NCI-H2107 treated with DMSO at 0.1 percent for 48 hours (cell line): Measurements from ENCODE around the gene C1QC.

Experiments used
- DNase-seq: peaks from one replicate; lab custom pipeline; 2025; ENCODE audit not compliant: unreplicated experiment; lab: John Stamatoyannopoulos, UW

The C1QC gene

DNA sequence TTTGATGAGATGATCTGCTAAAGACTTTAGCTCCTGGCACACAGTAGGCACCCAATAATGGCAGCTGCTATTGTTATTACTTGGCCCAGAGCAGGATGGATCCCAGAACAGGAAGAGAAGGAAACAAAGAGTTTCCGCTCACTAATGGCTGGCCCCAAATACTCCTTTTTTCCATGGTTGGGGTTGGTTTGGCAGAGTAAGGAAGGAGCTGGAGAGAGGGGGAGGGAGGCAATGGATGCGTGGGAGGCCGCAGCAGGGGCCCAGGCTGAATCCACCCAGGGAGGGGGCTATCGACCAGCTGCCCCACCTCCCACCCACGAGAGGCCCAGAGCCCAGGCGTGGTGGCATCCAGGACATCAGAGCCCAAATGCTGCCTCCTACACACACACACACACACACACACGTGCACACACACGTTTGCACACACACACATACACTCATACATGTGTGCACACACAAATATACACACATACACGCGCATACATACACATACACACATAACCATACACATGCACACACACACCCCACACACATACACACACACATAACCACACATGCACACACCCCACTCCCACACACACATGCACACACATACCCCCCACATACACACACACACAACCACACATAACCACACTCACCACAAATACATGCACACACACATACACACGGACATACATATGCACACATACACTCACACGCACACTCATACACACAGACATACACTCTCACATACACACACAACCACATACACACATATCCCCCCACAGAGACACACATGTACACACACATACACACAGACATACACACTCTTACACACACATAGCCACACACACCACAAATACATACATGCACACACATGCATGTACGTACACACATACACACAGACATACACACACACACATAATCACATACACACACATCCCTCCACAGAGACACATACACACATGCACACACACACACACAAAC lies 34.8 kb downstream of the C1QC start:
- DNase-seq, result no peak

DNA sequence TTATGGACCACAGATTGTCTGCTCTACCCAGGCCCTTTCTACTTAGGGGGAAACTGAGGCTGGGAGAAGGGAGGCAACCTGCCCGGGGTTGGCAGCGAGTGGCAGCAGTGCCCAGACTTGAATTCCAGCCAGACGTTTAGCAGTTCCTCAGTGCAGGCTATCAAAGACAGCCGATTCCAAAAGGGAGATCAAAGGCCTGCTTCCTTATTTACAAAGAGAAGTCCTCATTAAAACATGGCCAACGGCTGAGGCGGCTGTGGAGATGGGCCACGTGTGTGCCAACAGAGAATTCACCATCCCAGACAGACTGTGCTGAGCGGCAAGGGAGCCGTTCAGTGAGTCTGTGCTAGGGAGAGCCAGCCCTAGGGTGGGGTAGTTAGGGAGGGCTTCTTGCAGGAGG lies 37.3 kb downstream of the C1QC start:
- DNase-seq, result no peak

DNA sequence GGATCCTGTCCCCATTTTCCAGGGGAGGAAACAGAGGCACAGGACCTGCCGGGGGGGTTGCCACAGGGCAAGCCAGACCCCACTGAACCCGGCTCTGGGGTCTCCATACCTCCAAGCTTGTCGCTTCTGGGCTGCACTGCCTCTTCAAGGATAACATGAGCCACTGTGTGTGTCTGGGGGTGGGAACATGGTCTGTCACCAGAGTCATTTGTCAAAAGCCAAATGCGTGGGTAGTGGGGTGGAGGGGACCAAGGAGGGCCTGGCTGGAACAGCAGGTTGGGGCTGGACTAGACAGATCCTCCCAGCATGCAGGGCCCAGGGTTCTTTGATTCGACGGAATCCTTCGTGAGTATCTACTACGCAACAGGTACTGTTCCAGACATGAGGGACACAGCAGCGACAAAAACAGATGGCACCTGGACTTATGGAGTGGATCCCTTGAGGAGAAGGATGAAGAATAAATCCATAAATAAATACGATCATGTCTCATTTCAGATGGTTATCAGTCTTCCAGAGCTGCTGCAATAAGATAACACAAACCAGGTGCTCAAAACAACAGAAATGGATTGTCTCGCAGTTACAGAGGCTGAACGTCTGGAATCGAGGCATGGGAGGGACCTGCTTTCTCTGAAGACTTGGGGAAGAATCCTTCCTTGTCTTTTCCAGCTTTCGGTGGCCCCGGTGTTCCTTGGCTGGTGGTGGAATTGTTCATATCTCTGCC lies 38.3 kb downstream of the C1QC start:
- no peak for DNase-seq

DNA sequence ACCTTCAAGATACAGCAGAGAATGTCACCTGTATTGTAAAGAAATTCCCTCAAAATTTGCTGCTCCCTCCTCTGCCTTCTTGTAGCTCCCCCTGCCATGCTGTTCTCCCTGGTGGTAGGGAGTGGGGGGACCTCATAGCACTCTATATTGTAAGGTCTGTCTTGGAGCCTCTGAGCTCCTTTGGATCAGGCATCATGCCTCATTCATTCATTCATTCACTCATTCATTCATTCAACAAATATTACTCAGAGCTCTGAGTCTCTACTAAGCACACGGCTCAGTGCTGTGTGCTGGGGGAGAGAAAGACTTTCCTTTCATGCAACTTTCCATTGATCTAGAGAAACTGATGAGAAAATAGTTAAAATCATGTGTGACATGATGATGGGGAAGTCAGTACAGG lies 40.1 kb downstream of the C1QC start:
- DNase-seq, result no peak

DNA sequence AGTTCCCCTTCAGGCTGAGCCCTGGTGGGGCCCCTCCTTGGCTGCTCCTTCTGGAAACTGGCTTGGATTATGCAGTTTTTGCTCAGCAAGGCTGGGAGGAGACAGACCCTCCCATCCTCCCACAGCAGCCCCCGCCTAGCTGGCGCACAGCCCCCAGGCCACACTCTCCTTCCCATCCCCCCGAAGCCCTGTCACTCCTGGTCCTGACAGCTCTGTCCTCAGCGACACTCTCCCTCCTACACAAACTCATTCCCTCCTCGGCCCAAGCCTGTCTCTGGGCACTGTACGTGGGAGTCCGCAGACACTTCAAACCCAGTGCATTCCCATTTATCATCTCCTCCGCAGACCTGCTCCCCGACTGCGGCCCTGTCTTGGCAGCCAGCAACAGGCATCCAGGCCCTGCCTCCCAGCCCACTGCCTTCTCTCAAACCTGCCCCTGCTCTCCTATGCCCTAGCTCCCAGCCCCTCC lies 42.2 kb downstream of the C1QC start:
- DNase-seq, result no peak

DNA sequence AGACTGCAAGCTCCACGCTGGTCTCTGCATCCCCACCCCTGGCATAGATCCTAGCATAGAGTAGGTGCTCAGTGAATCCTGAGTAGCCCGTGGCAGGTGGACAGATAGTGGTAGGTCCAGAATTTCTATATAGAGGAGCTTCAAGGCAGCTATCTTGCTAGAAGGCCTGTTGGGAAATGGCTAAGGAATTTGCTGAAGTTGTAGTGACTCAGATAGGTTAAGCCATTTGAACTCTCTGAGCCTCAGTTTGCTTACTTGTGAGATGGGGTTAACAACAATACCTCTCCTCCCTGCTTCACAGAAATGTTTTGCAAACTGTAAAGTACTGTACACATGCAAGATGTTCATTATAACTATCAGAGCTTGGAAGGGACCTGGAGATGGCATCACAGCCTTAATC lies 43.8 kb downstream of the C1QC start:
- no peak for DNase-seq

DNA sequence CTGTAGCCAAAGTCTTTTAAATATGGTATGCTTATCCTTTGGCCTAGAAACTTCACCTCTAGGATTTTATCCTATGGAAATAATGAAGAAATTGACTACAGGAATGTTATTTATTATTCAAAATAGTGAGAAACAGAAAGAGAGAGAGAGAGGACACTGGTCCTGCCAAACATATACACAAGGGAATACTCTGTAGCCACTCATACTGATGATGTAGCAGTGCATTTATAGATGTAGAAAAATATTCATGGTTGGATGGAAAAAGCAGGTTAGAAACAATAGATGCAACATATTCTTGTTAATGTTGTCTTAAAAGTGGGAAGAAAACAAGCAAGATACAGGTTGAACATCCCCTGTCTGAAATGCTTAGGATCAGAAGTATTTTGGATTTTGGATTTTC lies 45.0 kb downstream of the C1QC start:
- no peak for DNase-seq

DNA sequence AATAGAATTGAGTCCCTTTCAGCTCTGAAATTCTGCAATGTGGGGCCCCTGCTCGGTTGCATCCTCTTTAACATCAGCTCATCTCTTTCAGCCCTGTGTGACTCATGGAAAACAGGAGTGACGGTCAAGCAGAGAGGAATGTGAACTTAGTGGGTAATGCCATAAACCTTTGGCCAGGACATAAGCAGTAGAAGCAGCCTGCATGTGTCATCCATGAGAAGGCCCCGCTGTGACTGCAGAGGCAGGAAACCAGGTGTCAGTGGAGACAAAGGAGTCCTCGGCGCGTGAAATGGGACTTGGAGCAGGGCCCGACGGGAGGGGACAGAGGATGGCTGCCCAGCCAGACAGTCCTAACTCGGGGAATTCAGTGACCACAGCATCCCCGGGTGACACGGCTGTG lies 46.1 kb downstream of the C1QC start:
- DNase-seq, result peak; percentile 68

DNA sequence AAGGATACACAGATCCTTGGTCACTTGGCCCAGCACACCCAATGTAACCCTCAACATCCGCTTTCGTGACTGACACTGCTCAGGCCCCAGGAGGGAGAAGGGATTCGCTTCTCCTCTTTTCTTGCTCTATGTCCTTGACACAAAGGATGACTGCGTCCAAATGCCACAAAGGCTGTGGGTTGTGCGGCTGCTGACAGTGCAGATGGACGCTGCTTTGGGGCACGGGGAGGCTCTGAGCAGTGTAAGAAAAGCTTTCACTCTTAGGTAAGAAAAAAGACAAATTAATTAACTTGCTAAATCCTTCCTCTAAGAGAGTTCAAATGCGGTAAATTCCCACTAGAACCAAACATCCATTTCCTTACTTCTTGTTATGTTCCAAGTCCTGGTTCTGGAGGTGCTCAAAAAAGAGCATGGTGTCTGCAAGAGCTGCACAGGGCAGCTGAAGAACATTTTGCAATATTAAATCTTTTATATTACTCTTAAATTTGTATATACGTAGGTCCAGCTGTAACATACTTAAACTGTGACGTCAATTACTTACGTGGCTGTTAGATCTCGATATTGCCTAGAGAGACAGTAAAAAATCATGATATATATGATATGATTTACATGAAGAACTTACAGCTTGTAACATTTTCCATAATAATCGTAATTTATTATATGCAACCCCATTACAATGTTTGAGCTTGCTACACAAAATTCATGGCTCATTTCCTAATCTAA lies 47.8 kb downstream of the C1QC start:
- no peak for DNase-seq

DNA sequence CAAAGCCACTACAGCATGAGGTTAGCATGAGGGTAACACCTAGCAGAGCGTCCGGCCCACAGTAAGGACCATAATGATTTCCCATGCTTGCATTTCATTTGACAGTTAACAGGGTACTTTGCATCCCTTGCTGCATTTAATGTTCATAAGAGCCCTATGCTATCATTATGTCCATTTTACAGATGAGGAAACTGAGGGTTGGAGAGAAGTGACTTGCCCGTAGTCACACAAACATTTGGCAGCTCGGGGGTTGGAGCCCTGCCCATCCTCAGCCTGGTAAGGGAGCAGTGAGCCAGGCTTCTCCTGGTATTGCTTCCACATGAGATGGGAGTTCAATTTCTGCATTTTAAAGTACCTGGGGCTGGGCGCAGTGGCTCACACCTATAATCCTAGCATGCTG lies 50.7 kb downstream of the C1QC start:
- DNase-seq, result no peak

DNA sequence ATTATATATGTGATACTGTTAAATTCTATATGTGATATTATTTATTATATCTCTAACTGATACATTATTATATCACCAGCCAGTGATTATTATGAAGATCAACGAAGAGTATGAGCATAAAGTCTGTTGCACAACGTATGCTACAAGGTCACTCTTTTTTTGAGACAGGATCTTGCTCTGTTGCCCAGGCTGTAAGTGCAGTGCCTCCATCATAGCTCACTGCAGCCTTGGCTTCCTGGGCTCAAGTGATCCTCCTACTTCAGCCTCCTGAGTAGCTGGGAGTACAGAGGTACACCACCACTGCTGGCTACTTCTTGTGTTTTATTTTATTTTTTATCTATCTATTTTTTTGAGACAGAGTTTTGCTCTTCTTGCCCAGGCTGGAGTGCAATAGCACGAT lies 53.2 kb downstream of the C1QC start:
- DNase-seq, result no peak
